GM04503 (cell line): ENCODE data around the gene TMEM163.
"Not testable (repeated sequence)": the region's sequence is repeated elsewhere in the genome, so short reads cannot be mapped to it uniquely, and the experiment has no call there.

Experiments
- DNase-seq: peaks from one replicate; pipeline ENCODE4 v3.0.0-alpha.2; 2012; ENCODE audit warnings: low read depth

TMEM163 gene

DNA sequence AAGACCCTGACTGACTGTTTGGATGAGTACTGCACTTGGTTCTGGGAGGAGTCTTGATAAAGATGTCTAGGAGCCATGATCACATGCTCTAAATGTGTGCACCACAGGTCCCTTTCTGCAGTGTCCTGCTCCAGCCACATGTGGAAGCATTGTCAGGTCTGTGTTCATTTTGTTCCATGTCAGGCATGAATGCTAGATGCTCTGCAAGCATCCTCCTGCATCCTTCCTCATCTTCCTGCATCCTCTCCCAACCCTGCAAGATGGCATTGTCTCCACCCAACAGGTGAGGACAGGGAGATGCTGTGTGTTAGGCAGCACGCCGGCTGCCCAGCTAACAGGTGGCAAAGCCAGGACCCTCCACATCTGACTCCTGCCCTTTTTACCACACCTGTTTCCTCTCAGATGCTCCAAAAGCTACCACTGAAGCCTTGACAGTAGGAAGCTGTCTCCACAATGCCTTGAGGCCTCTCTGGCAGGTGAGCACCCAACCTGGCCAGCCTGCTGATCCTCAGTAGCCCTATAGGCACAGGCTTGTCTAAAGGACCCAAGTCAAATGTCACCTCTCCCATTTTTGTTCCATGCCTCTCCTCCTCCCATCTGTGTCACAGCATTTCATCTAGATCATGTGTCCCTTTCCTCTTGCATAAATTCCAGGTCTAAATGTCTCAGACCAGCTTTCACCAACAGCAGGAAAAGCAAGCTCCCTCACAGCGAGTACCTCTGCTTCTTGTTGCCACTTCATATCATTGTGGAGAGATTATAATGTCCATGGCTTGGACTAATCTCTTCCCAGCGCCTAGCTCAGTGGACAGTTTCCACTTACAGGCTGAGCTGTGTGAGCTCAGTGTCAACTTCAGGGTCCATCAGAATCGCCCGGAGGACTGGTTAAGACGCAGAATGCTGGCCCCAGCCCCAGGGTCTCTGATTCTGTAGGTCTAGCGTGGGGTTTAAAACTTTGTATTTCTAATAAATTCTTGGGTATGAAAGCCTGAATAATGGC lies 55.0 kb downstream of the TMEM163 start:
- no peak for DNase-seq

DNA sequence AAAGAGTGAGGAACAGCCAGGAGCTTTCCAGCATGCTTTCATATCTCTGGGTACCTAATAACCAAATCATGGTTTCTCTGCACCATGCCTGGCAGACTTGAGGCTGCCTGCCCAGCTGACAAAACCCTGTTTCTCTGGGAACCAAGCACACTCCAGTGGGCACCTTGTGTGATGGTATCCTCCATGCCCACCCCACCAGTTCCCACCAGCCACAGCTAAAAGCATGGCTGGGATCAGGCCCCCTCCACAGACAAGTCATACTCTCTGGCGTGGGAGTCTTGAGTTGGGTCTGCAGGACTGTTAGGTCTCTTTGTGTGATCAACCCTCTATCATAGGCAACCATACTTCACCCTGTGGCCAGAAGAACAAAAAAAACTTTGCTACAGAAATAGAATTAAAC lies 56.0 kb downstream of the TMEM163 start:
- DNase-seq: no peak

DNA sequence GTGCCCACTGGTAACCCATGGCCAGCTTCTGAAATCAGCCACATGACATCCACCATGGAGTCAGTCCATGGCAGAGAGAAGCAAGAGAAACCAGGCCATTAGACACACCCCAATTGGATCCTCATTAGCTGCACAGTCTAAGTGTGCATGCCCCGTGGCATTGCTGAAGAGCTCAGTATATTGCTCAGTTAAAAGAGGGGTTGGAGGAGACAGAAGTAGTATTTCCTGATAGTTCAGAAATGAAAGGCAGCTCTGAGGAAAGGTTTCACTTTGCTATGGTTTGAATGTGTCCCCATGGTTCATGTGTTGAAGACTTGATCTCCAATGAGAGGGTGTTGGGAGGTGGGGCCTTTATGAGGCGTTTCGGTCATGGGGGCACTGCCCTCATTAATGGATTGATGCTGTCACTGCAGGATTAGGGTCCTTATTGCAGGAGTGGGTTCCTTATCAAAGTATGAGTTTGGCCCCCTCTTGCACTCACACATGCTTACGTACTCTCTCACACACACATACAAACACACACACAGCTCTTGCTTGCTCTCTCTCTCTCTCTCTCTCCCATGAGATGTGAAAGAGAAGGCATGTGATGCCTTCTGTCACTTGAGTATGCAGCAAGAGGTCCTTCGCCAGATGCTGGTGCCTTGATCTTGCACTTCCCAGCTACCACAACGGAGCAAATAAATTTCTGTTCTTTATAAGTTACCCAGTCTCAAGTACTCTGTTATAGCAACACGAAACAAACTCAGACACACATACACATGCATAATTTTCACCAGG lies 58.0 kb downstream of the TMEM163 start:
- DNase-seq: no peak

DNA sequence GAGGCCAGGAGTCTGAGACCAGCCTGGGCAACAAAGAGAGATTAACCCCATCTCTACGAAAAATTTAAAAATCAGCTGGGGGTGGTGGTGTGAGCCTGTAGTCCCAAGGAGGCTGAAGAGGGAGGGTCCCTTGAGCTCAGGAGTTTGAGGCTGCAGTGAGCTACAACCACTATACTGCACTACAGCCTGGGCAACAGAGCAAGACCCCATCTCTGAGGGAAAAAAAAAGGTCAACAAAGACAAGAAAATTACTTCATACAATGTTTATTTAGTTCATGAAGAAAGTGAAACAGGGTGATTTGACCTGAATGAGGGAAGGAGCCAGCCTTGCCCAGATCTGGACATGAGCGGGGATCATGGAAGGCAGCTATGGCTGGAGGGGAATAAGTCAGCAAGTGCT lies 59.1 kb downstream of the TMEM163 start:
- DNase-seq: no peak

DNA sequence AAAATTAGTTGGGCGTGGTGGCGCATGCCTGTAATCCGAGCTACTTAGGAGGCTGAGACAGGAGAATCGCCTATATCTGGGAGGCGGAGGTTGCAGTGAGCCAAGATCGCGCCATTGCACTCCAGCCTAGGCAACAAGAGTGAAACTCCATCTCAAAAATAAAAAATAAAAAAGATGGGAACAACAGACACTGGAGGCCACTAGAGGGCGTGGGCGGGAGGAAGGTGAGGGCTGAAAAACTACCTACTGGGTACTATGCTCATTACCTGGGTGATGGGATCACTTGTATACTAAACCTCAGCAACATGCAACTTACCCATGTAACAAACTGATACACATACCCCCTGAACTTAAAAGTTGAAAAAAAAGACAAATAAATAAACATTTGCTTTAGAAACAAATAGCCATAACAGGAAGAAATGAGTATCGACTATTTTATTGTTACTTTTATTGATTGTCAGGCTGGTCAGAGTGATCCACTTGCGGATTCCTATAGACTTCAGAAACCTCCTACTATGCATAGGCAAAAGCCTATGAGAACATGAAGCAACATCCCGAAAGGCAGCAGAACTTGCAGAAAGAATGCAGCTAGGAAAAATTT lies 61.0 kb downstream of the TMEM163 start:
- DNase-seq: no peak

DNA sequence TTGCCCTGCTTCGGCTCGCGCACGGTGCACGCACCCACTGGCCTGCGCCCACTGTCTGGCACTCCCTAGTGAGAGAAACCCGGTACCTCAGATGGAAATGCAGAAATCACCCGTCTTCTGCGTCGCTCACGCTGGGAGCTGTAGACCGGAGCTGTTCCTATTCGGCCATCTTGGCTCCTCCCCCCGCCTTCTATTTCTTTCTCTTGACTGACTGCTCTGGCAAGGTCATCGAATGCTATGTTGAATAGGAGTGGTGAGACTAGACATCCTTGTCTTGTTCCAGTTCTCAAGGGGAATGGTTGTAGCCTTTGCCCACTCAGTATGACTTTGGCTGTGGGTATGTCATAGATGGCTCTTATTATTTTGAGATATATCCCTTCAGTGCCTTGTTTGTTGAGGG lies 62.4 kb downstream of the TMEM163 start:
- DNase-seq: not testable (repeated sequence)

DNA sequence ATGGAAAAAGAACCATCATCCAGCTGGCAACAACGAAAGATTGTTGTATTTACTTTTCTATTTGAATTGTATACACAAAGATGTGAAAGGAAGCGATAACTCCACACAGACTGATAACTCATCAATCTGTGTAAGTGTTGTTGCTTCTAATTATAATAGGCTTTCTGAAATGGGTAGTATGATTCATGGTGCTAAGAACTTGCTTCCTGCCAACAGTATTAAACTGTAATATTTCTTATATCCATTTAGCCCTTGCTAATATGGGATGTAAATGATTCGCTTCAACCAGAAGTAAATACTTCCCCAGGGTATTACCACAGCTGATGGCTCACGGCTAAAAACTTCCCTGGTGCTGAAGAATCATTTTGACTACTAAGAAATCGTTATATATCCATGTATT lies 70.2 kb downstream of the TMEM163 start:
- DNase-seq: no peak

DNA sequence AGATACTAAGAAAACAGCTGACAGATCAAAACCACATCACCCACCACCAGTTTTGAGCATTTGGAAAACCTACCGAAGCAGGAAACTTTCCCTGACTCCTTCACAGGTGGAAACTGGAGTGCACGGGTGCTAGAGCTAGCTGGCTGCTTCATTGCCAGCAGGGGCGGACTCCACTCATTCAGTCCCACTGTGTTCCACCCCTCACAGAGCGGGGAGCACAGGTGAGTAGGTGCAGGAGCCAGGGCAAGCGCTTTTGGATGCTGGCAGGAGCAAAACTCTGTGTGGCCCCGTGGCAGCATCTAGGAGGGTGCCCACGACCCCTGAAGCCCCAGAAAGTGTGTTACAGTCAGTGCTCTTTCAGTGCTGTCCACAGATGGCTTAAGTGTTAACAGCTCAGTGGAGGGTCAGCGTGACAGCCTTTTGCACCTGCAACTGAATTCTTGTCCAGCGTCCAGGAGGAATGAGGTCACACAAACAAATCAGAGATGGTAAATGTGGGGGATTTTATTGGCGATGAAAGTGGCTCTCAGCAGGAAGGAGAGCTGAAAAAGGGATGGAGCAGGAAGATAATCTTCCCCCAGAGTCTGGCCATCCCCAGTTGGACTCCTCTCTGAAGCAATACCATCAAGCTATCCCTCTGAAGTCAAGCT lies 71.1 kb downstream of the TMEM163 start:
- DNase-seq: no peak

DNA sequence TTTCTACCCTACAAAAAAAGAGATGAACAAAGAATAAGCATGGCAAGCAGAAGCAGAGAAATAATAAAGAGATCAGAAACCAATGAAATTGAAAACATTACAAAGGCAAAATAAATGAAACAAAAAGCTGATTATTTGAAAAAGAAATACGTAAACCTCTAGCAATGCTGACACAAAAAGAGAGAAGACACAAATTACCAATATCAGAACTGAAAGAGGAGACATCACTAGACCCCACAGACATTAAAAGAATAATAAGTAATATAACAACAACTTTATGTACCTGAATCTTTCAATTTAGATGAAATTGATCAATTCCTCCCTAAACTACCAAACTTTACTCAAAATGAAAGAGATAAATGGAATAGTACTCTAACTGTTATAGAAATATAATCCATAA lies 75.9 kb downstream of the TMEM163 start:
- DNase-seq: no peak

DNA sequence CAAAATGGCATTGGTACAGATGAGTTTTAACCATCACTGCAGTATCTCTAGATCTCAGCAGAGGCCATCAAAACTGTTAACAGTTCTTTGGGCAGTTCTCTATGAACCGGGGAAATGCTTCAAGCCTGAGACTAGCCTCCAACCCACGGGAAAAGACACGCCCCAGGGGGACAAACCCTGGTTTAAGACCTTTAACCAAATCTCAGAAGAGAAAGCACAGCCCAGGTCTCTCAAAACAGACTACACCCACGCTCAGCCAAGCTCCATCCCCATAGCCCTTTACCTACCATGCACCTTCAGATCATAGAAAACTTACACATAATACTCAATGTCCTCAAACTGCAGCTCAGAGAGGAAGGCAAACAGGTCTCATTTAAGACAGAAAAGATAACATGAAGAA lies 78.3 kb downstream of the TMEM163 start:
- DNase-seq: no peak

DNA sequence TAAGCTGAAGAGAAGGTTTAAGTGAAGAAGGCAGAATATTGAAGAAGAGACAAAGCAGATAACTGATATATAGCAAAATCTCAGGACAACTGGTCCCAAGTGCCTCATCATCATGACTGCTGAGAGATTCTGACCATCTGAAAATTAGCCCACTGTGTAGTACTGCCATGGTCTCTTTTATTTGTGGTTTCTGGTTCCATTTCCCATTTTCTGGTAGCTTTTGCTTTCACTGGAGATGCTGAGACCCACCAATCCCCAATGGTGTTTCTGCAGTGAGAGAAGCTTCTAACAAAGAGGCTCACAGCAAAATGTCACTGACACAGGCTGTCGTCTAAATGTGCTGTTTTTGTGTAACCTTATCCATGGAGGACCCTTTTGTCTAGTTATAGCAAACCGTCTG lies 79.5 kb downstream of the TMEM163 start:
- DNase-seq: no peak

DNA sequence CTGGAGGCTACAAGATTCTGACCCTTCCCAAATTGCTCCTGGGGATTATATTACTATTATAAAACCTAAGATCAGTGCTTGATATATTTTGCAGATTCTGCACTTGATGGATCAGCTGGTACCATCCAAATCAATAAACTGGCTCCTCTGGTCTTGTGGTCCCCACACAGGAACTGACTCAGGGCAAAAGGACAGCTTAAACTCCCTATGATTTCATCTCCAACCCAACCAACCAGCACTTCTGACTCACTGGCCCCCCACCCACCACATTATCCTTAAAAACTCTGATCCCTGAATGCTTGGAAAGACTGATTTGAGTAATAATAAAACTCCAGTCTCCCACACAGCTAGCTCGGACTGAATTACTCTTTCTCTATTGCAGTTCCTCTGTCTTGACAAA lies 82.1 kb downstream of the TMEM163 start:
- DNase-seq: no peak

DNA sequence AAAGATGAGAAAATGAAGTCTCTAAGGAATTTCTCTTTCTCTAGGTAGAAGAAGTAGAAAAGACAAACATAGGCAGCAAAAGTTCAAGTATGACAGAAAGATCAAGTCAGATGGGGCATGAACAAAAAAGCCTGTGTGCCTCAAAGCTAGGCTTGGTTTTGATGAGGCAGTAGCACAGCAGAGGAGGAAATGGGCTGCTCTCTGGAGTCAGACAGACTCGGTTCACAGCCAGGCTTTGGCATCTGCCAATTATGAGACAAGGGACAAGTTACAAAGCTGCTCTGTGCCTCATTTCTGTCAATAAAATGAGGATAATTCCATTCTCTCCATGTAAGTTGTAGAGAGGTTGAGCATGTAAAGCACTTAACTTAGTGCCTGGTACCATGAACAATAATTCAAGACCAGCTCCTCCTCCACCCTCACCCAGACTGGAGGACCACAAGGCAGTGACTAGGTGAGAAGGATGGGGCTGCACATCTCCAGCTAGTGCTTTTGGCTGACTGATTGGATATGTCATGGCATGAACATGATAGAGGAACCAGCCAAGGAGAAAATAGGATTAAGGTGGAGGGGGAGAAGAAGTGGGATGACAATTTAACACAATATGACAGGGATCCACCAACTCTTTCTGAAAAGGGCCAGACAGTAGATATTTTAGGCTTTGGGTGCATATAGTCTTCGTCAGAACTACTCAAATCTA lies 84.6 kb downstream of the TMEM163 start:
- no peak for DNase-seq

DNA sequence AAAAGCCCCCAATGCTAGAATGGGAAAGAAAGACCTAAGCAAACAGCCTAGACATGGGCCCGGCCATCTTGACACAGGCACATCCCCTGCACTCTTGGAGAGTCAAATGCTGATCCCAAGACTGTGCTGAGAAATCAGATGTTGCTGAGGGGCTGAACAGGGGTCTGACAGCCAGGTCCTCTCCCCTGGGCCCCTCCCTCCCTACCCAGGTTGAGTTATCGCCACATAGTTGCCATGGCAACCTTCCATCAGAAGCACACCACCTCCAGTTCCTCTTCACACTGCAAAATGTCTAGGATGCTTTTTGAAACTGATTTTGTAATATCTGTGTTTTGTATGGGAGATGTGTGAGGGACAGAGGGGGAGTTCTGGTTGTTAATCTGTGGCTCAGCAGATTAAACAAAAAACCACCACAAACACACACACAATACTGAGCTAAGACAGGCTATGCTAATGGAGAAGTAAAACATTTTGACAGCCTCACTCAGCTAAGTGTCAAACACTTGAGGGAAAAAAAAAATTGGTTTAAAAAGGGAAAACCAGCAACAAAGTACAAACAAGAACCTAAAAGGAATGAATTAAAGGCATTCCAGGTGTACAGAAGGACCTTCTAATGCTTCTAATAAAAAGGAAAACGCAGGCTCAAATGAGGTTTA lies 88.2 kb downstream of the TMEM163 start:
- DNase-seq: no peak

DNA sequence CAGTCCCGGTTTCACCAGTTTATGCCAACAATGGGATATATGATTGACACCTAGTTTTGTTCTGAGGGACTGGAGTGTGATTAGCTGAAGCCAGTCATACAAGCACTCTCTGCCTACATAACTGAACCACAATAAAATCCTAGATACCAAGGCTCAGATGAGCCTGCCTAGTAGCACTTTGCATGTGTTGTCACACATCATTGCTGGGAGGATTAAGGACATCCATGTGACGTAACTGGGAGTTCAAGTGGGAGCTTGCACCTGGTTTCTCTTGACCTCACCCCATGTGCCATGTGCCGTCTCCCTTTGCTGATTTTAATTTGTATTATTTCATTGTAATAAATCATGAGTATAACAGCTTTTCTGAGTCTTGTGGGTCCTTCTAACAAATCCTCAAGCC lies 90.3 kb downstream of the TMEM163 start:
- no peak for DNase-seq

DNA sequence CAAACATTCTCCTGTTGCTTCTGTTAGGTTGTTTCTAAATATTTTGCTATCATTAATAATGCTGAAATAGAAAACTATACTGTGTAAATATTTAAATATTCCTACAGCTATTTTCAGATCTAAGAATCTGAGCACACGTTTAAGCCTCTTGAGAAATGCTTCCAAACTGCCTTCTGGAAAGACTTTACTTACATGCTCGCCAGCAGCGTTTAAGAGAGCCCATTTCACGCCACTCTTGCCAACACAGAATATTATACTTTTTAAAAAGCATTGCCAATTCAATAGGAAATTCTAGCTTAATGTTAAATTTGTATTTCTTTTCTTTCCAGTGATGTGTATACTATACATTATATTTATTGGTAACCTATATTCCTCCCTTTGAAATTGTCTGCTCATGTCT lies 92.0 kb downstream of the TMEM163 start:
- DNase-seq: no peak

DNA sequence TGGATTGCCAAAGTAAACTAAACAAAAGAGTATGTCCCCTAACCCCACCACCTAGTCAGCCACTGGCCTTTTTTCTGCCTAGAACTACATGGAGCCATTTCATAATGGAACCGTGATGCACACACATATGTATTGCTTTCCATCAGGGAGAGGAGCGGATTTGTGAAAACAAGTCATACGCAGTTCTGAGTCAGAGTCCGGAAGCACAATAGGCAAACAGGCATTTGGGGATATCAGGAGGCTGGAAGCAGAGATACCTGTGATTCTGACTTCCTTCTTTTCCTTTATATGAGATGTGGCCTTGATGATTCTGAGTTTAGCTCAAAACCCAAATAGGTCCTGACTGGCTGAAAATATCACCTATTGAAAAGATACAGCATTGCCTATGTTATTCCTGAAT lies 93.5 kb downstream of the TMEM163 start:
- DNase-seq: no peak

DNA sequence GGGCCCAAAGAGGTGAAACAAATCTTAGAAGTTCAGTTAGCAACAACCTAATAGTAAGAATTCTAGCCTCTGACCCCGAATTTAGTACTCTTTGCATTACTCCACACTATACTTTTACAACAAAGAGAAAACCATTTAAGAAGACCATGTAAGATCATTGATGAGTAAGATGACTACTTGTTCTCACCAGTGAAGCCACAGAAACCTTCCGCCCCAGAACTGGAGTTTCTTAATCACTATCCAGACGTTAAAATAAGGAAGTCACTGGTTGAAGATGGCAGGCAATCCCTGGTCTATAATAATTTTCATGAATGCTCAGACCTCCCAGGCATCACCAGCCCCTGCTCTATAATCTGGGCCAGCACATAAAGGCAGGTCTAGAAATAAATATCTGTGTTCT lies 95.0 kb downstream of the TMEM163 start:
- no peak for DNase-seq

DNA sequence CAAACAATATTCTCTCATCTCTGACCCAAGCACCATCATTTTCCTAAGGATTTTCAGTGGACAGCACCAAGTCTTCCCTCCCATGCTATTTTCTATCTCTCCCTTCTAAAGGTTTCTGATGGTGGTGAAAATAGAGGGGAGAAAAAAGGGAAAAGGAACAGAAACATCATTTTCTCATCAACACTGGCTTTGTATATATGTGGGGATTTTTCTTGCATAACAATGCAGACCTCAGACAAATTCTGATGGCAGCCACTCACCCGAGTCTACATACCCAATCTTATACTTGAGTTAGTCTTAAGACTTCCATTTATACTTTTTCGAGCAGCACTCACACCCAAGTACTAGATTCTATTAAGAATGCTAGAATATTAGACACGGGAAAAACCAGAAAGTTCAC lies 95.8 kb downstream of the TMEM163 start:
- DNase-seq: no peak

DNA sequence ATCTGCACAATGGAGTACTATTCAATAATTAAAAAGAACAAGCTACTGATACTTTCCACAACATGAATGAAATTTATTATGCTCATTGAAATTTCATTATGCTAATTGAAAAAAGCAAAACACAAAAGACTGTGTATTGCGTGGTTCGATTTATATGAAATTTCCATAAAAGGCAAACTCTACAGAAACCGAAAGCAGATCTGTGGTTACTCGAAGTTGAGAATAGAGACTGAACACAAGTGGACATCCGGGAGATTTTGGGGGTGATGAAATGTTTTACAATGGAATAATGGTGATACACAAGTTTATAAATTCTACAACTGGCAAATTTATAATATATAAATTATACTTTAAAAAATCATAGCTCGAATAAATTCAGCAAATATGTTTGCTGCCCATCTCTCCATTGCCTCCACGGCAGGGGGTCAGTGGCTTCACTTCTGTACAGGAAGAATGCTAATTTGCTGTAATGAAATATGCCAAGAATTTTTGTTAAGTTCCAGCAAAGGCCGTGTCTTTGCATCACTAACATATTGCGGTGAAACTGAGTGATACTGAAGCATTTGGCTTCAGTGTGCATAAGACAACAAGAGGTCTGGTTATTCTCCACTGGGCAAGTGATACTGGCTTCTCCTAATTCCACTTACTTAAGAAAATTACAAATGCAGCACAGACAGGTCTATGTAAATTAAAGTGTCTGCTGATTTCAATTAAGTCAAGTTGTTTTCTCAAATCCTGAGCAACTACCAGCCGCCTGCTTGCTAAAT lies 96.7 kb downstream of the TMEM163 start:
- DNase-seq: no peak
